ENCODE results near the gene AKR7A2.

The AKR7A2 gene

GRCh38 chr1:19342894-19343616 lies 31.1 kb upstream of the AKR7A2 start:
- no peak for DNase-seq

GRCh38 chr1:19342062-19342750 lies 30.3 kb upstream of the AKR7A2 start:
- DNase-seq, result no peak

GRCh38 chr1:19341201-19342061 lies 29.5 kb upstream of the AKR7A2 start:
- no peak for DNase-seq

GRCh38 chr1:19340387-19340937 lies 28.5 kb upstream of the AKR7A2 start:
- DNase-seq, result no peak

GRCh38 chr1:19339214-19339861 lies 27.4 kb upstream of the AKR7A2 start:
- no peak for DNase-seq

GRCh38 chr1:19338323-19338762 lies 26.4 kb upstream of the AKR7A2 start:
- DNase-seq, result no peak

- DNase-seq, result no peak
These were observed 25.3 kb upstream of the AKR7A2 start for GRCh38 chr1:19337289-19337688.

GRCh38 chr1:19336543-19336942 lies 24.6 kb upstream of the AKR7A2 start:
- DNase-seq, result no peak

GRCh38 chr1:19333587-19334354 lies 21.8 kb upstream of the AKR7A2 start:
- no peak for DNase-seq

GRCh38 chr1:19332832-19333231 lies 20.9 kb upstream of the AKR7A2 start:
- no peak for DNase-seq

GRCh38 chr1:19331262-19331878 lies 19.4 kb upstream of the AKR7A2 start:
- DNase-seq, result no peak

GRCh38 chr1:19330449-19331135 lies 18.6 kb upstream of the AKR7A2 start:
- no peak for DNase-seq

- no peak for DNase-seq
These were observed 17.7 kb upstream of the AKR7A2 start for GRCh38 chr1:19329611-19330010.

GRCh38 chr1:19329188-19329587 lies 17.2 kb upstream of the AKR7A2 start:
- no peak for DNase-seq

GRCh38 chr1:19328486-19328885 lies 16.5 kb upstream of the AKR7A2 start:
- no peak for DNase-seq

- DNase-seq, result no peak
These were observed 15.8 kb upstream of the AKR7A2 start for GRCh38 chr1:19327736-19328135.

- DNase-seq, result no peak
These were observed 15.4 kb upstream of the AKR7A2 start for GRCh38 chr1:19327301-19327700.

GRCh38 chr1:19326748-19327065 lies 14.8 kb upstream of the AKR7A2 start:
- DNase-seq, result no peak

- no peak for DNase-seq
These were observed 14.2 kb upstream of the AKR7A2 start for GRCh38 chr1:19325958-19326747.

GRCh38 chr1:19325368-19325957 lies 13.5 kb upstream of the AKR7A2 start:
- DNase-seq, result no peak

All from GF-D8 (cell line).